HepG2 (cell line): ENCODE results near the gene AARSD1. TPM values are rescaled to one million over a fixed set of nuclear protein-coding genes. Genes with fewer than 3 reads are reported as not detected.

ENCODE experiments used
- CCDC6 ChIP-seq: sonication (generic); formaldehyde crosslinking; IDR thresholded peaks from 2 replicates; pipeline ENCODE4 v1.8.1; 2022; ENCODE audit warnings: mild to moderate bottlenecking, missing genetic modification reagents, moderate library complexity
- MBD4 ChIP-seq: IDR thresholded peaks from 2 replicates; pipeline ENCODE4 v1.6.1; 2012; ENCODE audit warnings: low read length, inconsistent platforms, borderline replicate concordance
- MYC ChIP-seq: sonication (generic); formaldehyde crosslinking; IDR thresholded peaks from 2 replicates; pipeline ENCODE4 v1.9.0; 2021; ENCODE audit warnings: missing genetic modification reagents, borderline replicate concordance
- STAG1 ChIP-seq: sonication (generic); formaldehyde crosslinking; IDR thresholded peaks from 2 replicates; pipeline ENCODE4 v1.4.0; 2020; ENCODE audit warnings: missing genetic modification reagents
- TFDP2 ChIP-seq: sonication (generic); formaldehyde crosslinking; IDR thresholded peaks from 2 replicates; pipeline ENCODE4 v1.4.0; 2020; ENCODE audit warnings: missing genetic modification reagents
- ZBTB26 ChIP-seq: IDR thresholded peaks from 2 replicates; pipeline ENCODE4 v1.6.1; 2016; ENCODE audit warnings: missing compliant biosample characterization, missing genetic modification reagents, borderline replicate concordance
- ZBTB40 ChIP-seq, 2 experiments: fragments of 450-650 bp in 1 of 2; sonication (generic) in 1 of 2; formaldehyde crosslinking in 1 of 2; IDR thresholded peaks; 2 replicates each; pipeline versions ENCODE4 v1.6.1 to v1.8.0; 2016 to 2022; ENCODE audit warnings: antibody characterized with exemption in 1 of 2, mild to moderate bottlenecking in 1 of 2, missing genetic modification reagents in 1 of 2
- ZBTB8A ChIP-seq: sonication (generic); formaldehyde crosslinking; IDR thresholded peaks from 2 replicates; pipeline ENCODE4 v1.4.0; 2020; ENCODE audit warnings: mild to moderate bottlenecking, low read depth, missing genetic modification reagents, borderline replicate concordance
- ZFP91 ChIP-seq: sonication (generic); formaldehyde crosslinking; IDR thresholded peaks from 2 replicates; pipeline ENCODE4 v1.9.0; 2022; ENCODE audit warnings: missing genetic modification reagents, mild to moderate bottlenecking, borderline replicate concordance
- ZGPAT ChIP-seq: IDR thresholded peaks from 2 replicates; pipeline ENCODE4 v1.6.1; 2016; ENCODE audit warnings: mild to moderate bottlenecking
- polyA plus RNA-seq, 8 experiments: library from polyadenylated mRNA; depleted of rRNA in 3 of 8; stranded (reverse) in 7 of 8; unstranded in 1 of 8; fragments of >200 nt; fragmentation: Illumina TruSeq in 4 of 8; extraction: Trizol in 4 of 8; gene quantifications; 2 replicates each; pipeline versions ENCODE4 v1.2.1 to v1.2.3, GENCODE V29; 2011 to 2016; ENCODE audit warnings: low read depth in 4 of 8, missing spikeins in 1 of 8, mixed read lengths in 1 of 8; ENCODE audit not compliant: insufficient read depth in 1 of 8
- total RNA-seq, 5 experiments: library from RNA; depleted of rRNA; stranded (reverse); fragments of >200 nt; fragmentation: Illumina TruSeq; extraction: Trizol; gene quantifications; 2 replicates each; pipeline ENCODE4 v1.2.3, GENCODE V29; 2016; ENCODE audit warnings: low read depth in 1 of 5

The AARSD1 gene
- total and polyA plus RNA-seq, 2 of the 13 experiments (the other 11 are each of a cell fraction or from before 2014, with no cell fraction given), result 24.7 to 29.3 TPM

- TF ChIP-seq ZBTB40 (IDR thresholded peaks at IDR 0.05) (no peak), ZBTB40 (CRISPR knock-in tag; IDR thresholded peaks at IDR 0.05) (peak; percentile 61; the same call in 1 of the 2 replicates), ZBTB26 (CRISPR knock-in tag) (peak; percentile 72), ZBTB8A (0 out of 2 replicates have a peak, but pooled peaks have one; percentile 29), TFDP2 (no peak; the same call in 1 of the 2 replicates), CCDC6 (CRISPR knock-in tag) (peak; percentile 72; the same call in 1 of the 2 replicates), MBD4 (no peak), STAG1 (CRISPR knock-in tag) (peak; percentile 96), MYC (CRISPR knock-in tag) (peak; percentile 69; the same call in 1 of the 2 replicates), ZFP91 (CRISPR knock-in tag) (peak; percentile 74; the same call in 1 of the 2 replicates), ZGPAT (peak; percentile 68)
Measured at GRCh38 chr17:43006639-43007551, 42.6 kb upstream of the AARSD1 start, which contains the start of gene IFI35 (continued).
